KOPT-K1 (cell line): ENCODE data around the gene C12orf75.

ENCODE experiments used
- H3K27ac ChIP-seq: fragments of 200-600 bp; sonication (generic); 2 replicates; pipeline ENCODE4 v1.5.1; 2016; ENCODE audit warnings: antibody characterized with exemption, mild to moderate bottlenecking, low read depth, low read length; ENCODE audit not compliant: poor library complexity, severe bottlenecking
- H3K36me3 ChIP-seq: fragments of 200-600 bp; sonication (generic); 2 replicates; pipeline ENCODE4 v1.5.1; 2017; ENCODE audit warnings: antibody characterized with exemption, mild to moderate bottlenecking, low read length, moderate library complexity; ENCODE audit not compliant: insufficient read depth
- H3K9me3 ChIP-seq: fragments of 200-600 bp; sonication (generic); 2 replicates; pipeline ENCODE4 v1.5.1; 2017; ENCODE audit warnings: antibody characterized with exemption, low read length, mild to moderate bottlenecking; ENCODE audit not compliant: insufficient read depth, poor library complexity, severe bottlenecking

Gene C12orf75

GRCh38 chr12:105420046-105420445 is 89.6 kb downstream of the C12orf75 start:
- no peaks in the 10 kb centered on the region for H3K36me3 ChIP-seq
- no peaks in the 10 kb centered on the region for H3K9me3 ChIP-seq
- no peak overlapping the region for H3K27ac ChIP-seq

GRCh38 chr12:105420659-105421240 is 90.3 kb downstream of the C12orf75 start:
- Histone ChIP-seq H3K36me3 (no peaks in the 10 kb centered on the region), H3K27ac (no peak overlapping the region), H3K9me3 (no peaks in the 10 kb centered on the region)
